Skin epidermis (tissue), 12 donors: ENCODE results near the gene TC2N.

ENCODE experiments used
- H3K27ac ChIP-seq, 21 experiments: fragments of 200-600 bp; sonication (generic) in 11 of 21; one replicate each; pipeline ENCODE4 v1.5.0; 2020; ENCODE audit warnings: mild to moderate bottlenecking in 3 of 21, inconsistent platforms in 2 of 21, moderate library complexity in 2 of 21
- H3K4me3 ChIP-seq, 7 experiments: fragments of 200-600 bp; sonication (generic) in 2 of 7; one replicate each; pipeline ENCODE4 v1.5.0; 2020; ENCODE audit warnings: inconsistent platforms in 2 of 7, mild to moderate bottlenecking in 2 of 7, moderate library complexity in 1 of 7

Gene TC2N

DNA sequence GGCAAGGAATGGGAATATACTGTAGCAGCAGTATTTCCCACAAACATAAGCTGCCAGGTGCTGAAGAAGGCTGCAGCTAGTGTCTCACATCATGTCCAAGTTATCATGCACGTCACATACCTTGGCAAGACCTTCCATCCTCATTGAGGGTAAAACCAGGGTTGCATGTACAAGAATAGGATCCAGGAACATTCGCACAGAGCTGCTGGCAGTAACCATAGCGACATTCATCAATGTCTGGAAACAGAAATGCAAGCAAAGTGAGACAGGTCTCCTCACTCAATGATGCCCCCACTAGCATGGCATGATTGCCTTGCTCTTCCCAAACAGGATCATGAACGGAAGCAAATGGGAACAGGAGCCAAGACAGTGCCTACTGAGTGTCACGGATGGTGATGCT is 23.8 kb upstream of the TC2N start:
- H3K27ac ChIP-seq, result peak overlapping the region in 1 of 21 experiments; percentile 29
- no peak overlapping the region for H3K4me3 ChIP-seq

DNA sequence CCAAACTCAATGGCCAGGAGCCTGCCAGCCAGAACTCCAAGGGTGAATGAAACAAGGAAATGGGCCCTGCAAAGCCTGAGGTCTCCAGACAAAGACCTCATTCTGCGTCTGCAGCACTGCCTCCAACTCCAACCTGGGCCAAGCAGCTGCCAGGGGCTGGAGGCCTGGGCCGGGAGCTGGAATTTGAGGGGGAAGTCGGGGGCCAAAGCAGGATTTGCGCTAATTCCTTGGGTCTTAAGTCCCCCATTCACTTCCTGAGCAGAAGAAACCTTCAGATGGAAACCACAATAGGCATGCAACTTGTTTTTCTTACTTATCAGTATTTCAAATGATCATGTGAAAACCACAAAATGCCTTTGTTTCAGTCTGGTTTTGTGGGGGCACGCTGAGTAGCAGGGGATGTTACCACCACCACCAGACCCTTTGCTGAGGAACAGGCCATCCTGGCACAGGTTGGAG is 23.0 kb upstream of the TC2N start:
- Histone ChIP-seq H3K27ac (peak overlapping the region in 13 of 21 experiments; percentile 19 to 72 (median 49)), H3K4me3 (no peak overlapping the region)

GRCh38 chr14:91889477-91890211 is 22.3 kb upstream of the TC2N start:
- H3K27ac ChIP-seq, result peak overlapping the region in 15 of 21 experiments; percentile 4 to 72 (median 43)
- H3K4me3 ChIP-seq, result no peak overlapping the region

GRCh38 chr14:91888641-91889476 is 21.5 kb upstream of the TC2N start:
- peak overlapping the region in 10 of 21 experiments; percentile 4 to 72 (median 42) for H3K27ac ChIP-seq
- H3K4me3 ChIP-seq, result no peak overlapping the region

GRCh38 chr14:91886961-91887360 is 19.6 kb upstream of the TC2N start:
- Histone ChIP-seq H3K4me3 (no peak overlapping the region), H3K27ac (peak overlapping the region in 2 of 21 experiments; percentile 9 to 65)

- Histone ChIP-seq H3K4me3 (no peak overlapping the region), H3K27ac (peak overlapping the region in 8 of 21 experiments; percentile 4 to 78 (median 65))
These were observed 18.5 kb upstream of the TC2N start for GRCh38 chr14:91885839-91886238.

- H3K27ac ChIP-seq, result peak overlapping the region in 9 of 21 experiments; percentile 39 to 78 (median 65)
- H3K4me3 ChIP-seq, result no peak overlapping the region
These were observed 17.9 kb upstream of the TC2N start for GRCh38 chr14:91885113-91885712.

GRCh38 chr14:91884664-91885063 is 17.3 kb upstream of the TC2N start:
- peak overlapping the region in 9 of 21 experiments; percentile 39 to 78 (median 65) for H3K27ac ChIP-seq
- H3K4me3 ChIP-seq, result no peak overlapping the region

- Histone ChIP-seq H3K4me3 (no peak overlapping the region), H3K27ac (peak overlapping the region in 3 of 21 experiments; percentile 57 to 78 (median 71))
These were observed 16.4 kb upstream of the TC2N start for GRCh38 chr14:91883753-91884152.

- peak overlapping the region in 6 of 21 experiments; percentile 32 to 71 (median 59) for H3K27ac ChIP-seq
These were observed 15.4 kb upstream of the TC2N start for GRCh38 chr14:91882776-91883175.

DNA sequence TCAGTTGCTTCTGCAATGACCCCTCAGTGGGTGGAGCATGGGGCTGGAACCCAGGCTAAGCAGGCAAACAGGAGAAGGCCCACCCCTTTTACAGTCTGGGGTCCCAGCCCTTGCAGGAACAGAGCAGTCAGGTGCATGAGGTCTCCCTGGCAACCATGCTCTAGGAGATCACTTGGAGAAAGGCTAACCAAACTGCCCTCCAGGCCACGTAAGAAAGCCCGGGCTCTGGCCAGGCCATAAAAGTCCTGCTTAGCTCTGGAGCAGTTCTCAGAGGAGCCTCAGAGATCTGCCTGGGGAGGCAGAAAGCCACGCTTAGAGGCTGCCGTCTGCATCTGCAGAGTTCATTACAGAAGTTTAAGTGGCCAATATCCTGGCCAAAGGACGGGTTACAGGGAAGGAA is 15.0 kb upstream of the TC2N start:
- H3K4me3 ChIP-seq, result no peak overlapping the region
- H3K27ac ChIP-seq, result peak overlapping the region in 4 of 21 experiments; percentile 57 to 71 (median 64)

More at GRCh38 chr14:91882776-91883175, 15.4 kb upstream of the TC2N start:
- H3K4me3 ChIP-seq, result no peak overlapping the region

- Histone ChIP-seq H3K27ac (peak overlapping the region in 1 of 21 experiments; percentile 1), H3K4me3 (no peak overlapping the region)
These were observed 11.9 kb upstream of the TC2N start for GRCh38 chr14:91879196-91879595.

- H3K4me3 ChIP-seq, result no peak overlapping the region
- peak overlapping the region in 1 of 21 experiments; percentile 1 for H3K27ac ChIP-seq
These were observed 10.9 kb upstream of the TC2N start for GRCh38 chr14:91878274-91878673.

- no peak overlapping the region for H3K4me3 ChIP-seq
- peak overlapping the region in 1 of 21 experiments; percentile 8 for H3K27ac ChIP-seq
These were observed 10.1 kb upstream of the TC2N start for GRCh38 chr14:91877376-91877915.

- Histone ChIP-seq H3K27ac (no peak overlapping the region), H3K4me3 (no peak overlapping the region)
These were observed 9.2 kb upstream of the TC2N start for GRCh38 chr14:91876492-91876891.

- Histone ChIP-seq H3K4me3 (no peak overlapping the region), H3K27ac (peak overlapping the region in 5 of 21 experiments; percentile 19 to 70 (median 55))
These were observed 8.4 kb upstream of the TC2N start for GRCh38 chr14:91875525-91876286.

- peak overlapping the region in 19 of 21 experiments; percentile 1 to 98 (median 71) for H3K27ac ChIP-seq
- no peak overlapping the region for H3K4me3 ChIP-seq
These were observed 6.4 kb upstream of the TC2N start for GRCh38 chr14:91873471-91874415.
